Measurements from ENCODE around the gene SDC1.

SDC1 gene

DNA sequence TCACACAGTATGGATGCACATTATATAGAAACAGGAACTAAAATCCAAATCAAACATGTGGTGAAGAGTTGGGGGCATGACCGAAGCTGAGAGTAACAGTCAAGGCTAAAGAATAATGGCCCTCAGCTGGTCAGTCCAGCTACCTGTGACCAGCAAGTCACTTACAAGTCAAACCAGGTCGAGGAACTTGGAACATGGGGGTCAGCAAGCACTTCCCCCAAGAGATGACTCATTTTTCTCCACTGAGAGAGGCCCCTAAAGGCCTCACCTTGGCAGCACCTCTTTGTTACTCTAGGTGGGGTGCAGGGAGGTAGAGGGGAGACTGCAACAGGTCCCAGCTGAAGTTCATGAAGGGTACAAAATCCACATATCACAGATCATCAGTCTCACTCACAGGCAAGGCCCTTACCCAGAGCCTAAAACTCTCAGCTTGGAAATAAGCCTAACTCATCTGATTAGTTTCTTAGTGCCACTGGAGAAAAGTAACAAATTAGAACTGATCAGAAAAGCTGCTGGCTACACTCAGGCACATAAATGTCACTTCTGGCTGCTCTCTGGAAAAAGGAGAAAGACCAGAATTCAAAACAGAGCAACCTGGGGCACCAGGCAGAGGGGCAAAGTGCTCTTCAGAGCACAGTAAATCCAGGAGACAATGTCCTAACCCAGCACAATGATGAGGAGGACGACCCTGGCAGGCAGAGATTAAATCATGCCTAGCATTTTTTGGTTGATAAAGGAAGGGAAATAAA is 4.0 kb downstream of the SDC1 start:
- Histone ChIP-seq H3K27ac (ENCODE audit: low read depth, low read length) (no peak overlapping the region), H3K4me3 (ENCODE audit: low read depth, low read length) (no peak overlapping the region), H3K9me3 (ENCODE audit: control insufficient read depth, insufficient read depth, low read length) (no peaks in the 10 kb centered on the region), H3K27me3 (ENCODE audit: control insufficient read depth, insufficient read depth, low read length) (peaks cover 3% of the 10 kb centered on the region; the same call in 1 of the 2 replicates), H3K4me1 (ENCODE audit: control insufficient read depth, insufficient read depth, low read length) (peaks cover 25% of the 10 kb centered on the region), H3K9ac (ENCODE audit: low read depth, low read length) (no peak overlapping the region), H3K36me3 (ENCODE audit: control insufficient read depth, insufficient read depth, low read length) (peaks cover 7% of the 10 kb centered on the region; the same call in 1 of the 2 replicates)

GRCh38 chr2:20219763-20220380 is 5.1 kb downstream of the SDC1 start:
- H3K9ac ChIP-seq (ENCODE audit: low read depth, low read length), result no peak overlapping the region
- H3K4me3 ChIP-seq (ENCODE audit: low read depth, low read length), result no peak overlapping the region
- H3K9me3 ChIP-seq (ENCODE audit: control insufficient read depth, insufficient read depth, low read length), result no peaks in the 10 kb centered on the region
- H3K4me1 ChIP-seq (ENCODE audit: control insufficient read depth, insufficient read depth, low read length), result peaks cover 25% of the 10 kb centered on the region
- H3K36me3 ChIP-seq (ENCODE audit: control insufficient read depth, insufficient read depth, low read length), result peaks cover 7% of the 10 kb centered on the region; the same call in 1 of the 2 replicates
- no peak overlapping the region for H3K27ac ChIP-seq (ENCODE audit: low read depth, low read length)
- H3K27me3 ChIP-seq (ENCODE audit: control insufficient read depth, insufficient read depth, low read length), result peaks cover 3% of the 10 kb centered on the region; the same call in 1 of the 2 replicates

DNA sequence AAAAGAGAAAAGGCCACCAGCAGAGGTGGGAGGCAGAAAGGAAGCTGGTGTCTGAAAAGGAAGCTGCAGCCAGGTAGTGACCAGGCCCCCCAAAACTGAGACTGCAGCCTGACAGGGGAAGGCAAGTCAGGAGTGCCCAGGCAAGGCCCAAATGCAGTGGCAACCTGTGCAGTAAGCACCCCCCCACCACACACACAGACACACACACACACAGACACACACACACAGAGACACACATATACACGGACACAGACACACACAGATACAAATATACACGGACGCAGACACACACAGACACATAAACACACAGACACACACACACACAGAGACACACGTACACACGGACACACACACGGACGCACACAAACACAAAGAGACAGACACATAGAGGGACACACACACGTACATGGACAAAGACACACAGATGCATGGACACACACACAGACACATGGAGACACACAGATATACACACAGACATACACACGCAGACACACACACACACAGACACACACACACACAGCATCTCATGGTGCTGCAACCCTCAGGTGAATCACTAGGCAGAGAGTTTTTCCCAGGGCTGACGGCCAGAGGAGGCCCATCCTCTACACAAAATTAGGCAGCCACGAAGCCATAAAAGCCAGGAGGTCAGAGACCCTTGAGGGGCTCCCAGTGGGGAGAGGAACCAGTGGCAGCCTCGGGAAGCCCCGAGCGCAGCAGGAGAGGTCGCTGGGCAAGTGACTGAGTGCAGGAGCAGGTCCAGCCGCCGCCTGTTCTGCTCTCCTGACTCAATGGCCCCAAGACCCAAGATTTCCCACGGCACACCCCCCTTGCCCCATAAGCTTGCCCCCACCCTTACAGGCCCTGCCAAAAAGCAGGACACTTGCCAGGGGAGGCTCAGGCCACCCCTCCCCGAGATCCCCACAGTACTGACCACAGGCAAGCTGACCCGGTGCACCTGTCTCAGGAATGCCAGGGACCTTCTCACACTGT is 6.3 kb downstream of the SDC1 start:
- Histone ChIP-seq H3K27me3 (ENCODE audit: control insufficient read depth, insufficient read depth, low read length) (peaks cover 3% of the 10 kb centered on the region; the same call in 1 of the 2 replicates), H3K27ac (ENCODE audit: low read depth, low read length) (no peak overlapping the region), H3K4me1 (ENCODE audit: control insufficient read depth, insufficient read depth, low read length) (peaks cover 32% of the 10 kb centered on the region)

GRCh38 chr2:20217041-20217970 is 7.6 kb downstream of the SDC1 start:
- Histone ChIP-seq H3K27ac (ENCODE audit: low read depth, low read length) (no peak overlapping the region), H3K9me3 (ENCODE audit: control insufficient read depth, insufficient read depth, low read length) (no peaks in the 10 kb centered on the region), H3K36me3 (ENCODE audit: control insufficient read depth, insufficient read depth, low read length) (peaks cover 7% of the 10 kb centered on the region; the same call in 1 of the 2 replicates), H3K4me3 (ENCODE audit: low read depth, low read length) (no peak overlapping the region), H3K27me3 (ENCODE audit: control insufficient read depth, insufficient read depth, low read length) (no peaks in the 10 kb centered on the region), H3K4me1 (ENCODE audit: control insufficient read depth, insufficient read depth, low read length) (peaks cover 33% of the 10 kb centered on the region), H3K9ac (ENCODE audit: low read depth, low read length) (no peak overlapping the region)

More for the DNA sequence above, 6.3 kb downstream of the SDC1 start:
- no peak overlapping the region for H3K4me3 ChIP-seq (ENCODE audit: low read depth, low read length)
- H3K36me3 ChIP-seq (ENCODE audit: control insufficient read depth, insufficient read depth, low read length), result peaks cover 7% of the 10 kb centered on the region; the same call in 1 of the 2 replicates
- no peaks in the 10 kb centered on the region for H3K9me3 ChIP-seq (ENCODE audit: control insufficient read depth, insufficient read depth, low read length)
- no peak overlapping the region for H3K9ac ChIP-seq (ENCODE audit: low read depth, low read length)

DNA sequence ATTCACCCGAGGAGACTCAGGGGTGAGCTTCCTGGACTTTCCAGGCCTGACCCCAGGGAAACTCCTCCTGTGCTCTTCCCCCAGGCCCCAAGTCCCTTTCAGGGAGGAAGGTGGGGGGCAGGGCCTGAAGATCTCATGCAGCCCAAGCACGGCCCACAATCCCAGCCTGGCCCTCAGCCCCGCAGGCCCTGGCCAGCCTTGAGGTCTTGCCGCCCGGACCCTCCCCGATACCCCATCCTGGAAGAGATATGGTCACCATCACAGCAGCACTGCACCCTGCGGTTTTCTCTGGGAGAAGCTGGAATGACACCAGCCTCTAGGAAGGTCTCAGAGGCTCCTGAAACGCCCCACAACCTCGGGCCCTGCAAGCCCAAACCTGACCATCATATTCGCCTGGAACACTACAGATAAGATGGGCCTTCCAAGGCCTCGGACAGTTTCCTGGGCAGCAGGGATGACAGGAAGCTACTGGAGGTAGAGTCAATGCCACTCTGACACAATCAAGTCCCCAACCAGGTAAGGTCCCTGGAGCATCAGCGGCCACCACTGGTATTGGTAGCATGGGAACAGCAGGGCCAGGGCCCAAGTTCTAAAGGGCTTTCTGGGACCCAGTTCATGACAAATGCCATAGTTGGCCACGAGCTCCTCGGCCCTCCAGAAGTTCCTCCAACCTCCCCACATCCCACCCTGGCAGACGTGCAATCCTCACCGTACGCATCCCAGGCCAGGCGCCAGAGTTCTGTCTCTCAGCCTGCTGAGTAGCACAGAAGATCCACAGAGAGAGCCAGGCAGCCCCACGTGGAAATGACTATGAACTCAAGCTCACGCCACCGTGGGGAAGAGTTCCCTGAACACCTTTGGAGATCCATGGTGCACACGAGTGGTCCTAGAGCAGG is 8.6 kb downstream of the SDC1 start:
- no peak overlapping the region for H3K9ac ChIP-seq (ENCODE audit: low read depth, low read length)
- H3K4me3 ChIP-seq (ENCODE audit: low read depth, low read length), result no peak overlapping the region
- peaks cover 24% of the 10 kb centered on the region for H3K4me1 ChIP-seq (ENCODE audit: control insufficient read depth, insufficient read depth, low read length)
- no peaks in the 10 kb centered on the region for H3K27me3 ChIP-seq (ENCODE audit: control insufficient read depth, insufficient read depth, low read length)
- H3K27ac ChIP-seq (ENCODE audit: low read depth, low read length), result no peak overlapping the region
- no peaks in the 10 kb centered on the region for H3K9me3 ChIP-seq (ENCODE audit: control insufficient read depth, insufficient read depth, low read length)
- H3K36me3 ChIP-seq (ENCODE audit: control insufficient read depth, insufficient read depth, low read length), result peaks cover 7% of the 10 kb centered on the region; the same call in 1 of the 2 replicates

DNA sequence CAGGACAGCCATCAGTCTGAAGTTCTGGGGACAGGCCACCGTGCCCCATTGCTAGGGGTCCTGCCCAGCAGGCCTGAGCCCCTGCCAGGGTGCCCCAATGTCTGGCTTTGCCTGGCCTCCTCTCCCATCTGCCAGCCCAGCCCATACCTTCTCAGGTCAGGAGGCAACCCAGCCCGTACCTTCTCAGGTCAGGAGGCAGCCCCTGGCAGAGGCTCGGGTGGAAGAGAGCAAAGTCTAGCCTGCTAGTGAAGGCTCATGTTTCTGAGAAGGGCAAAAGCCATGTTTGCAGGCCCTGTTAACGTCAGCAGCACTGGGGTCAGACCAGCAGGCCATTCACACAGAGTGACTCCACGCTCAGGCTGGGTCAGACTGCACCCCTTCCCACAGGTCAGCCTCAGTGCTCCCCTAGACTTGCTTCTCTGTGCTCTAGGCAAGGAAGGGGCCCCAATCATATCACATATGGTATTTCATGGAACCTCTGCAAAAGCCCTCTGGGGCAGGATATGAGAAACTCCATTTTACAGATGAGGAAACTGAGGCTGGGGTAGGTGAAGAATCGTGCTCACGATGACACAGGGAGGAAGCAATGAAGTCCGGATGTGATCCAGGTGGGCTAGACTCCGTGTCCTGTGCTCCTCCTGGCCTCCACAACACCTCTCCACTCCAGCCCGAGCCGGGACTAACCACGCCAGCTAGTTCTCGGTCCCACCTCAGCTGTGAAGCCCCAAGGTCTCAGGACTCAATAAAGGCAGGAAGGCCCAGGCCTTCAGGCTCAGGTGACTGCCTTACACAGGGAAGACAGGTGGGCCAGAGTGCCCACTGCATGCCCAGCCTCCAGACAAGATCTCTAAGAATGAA is 9.5 kb downstream of the SDC1 start:
- Histone ChIP-seq H3K27me3 (ENCODE audit: control insufficient read depth, insufficient read depth, low read length) (no peaks in the 10 kb centered on the region), H3K9ac (ENCODE audit: low read depth, low read length) (no peak overlapping the region), H3K27ac (ENCODE audit: low read depth, low read length) (no peak overlapping the region), H3K4me3 (ENCODE audit: low read depth, low read length) (no peak overlapping the region), H3K36me3 (ENCODE audit: control insufficient read depth, insufficient read depth, low read length) (peaks cover 4% of the 10 kb centered on the region; the same call in 1 of the 2 replicates), H3K9me3 (ENCODE audit: control insufficient read depth, insufficient read depth, low read length) (no peaks in the 10 kb centered on the region), H3K4me1 (ENCODE audit: control insufficient read depth, insufficient read depth, low read length) (peaks cover 17% of the 10 kb centered on the region)

- Histone ChIP-seq H3K4me3 (ENCODE audit: low read depth, low read length) (no peak overlapping the region), H3K27me3 (ENCODE audit: control insufficient read depth, insufficient read depth, low read length) (no peaks in the 10 kb centered on the region), H3K36me3 (ENCODE audit: control insufficient read depth, insufficient read depth, low read length) (peaks cover 4% of the 10 kb centered on the region; the same call in 1 of the 2 replicates), H3K27ac (ENCODE audit: low read depth, low read length) (no peak overlapping the region), H3K9ac (ENCODE audit: low read depth, low read length) (no peak overlapping the region), H3K4me1 (ENCODE audit: control insufficient read depth, insufficient read depth, low read length) (peaks cover 17% of the 10 kb centered on the region), H3K9me3 (ENCODE audit: control insufficient read depth, insufficient read depth, low read length) (no peaks in the 10 kb centered on the region)
Measured at GRCh38 chr2:20214566-20215182, 10.3 kb downstream of the SDC1 start.

GRCh38 chr2:20213651-20214565 is 11.0 kb downstream of the SDC1 start:
- Histone ChIP-seq H3K36me3 (ENCODE audit: control insufficient read depth, insufficient read depth, low read length) (no peaks in the 10 kb centered on the region; the same call in 1 of the 2 replicates), H3K9me3 (ENCODE audit: control insufficient read depth, insufficient read depth, low read length) (no peaks in the 10 kb centered on the region), H3K9ac (ENCODE audit: low read depth, low read length) (0 out of 2 replicates have a peak overlapping the region, but pooled peaks have one; percentile 10), H3K27me3 (ENCODE audit: control insufficient read depth, insufficient read depth, low read length) (no peaks in the 10 kb centered on the region), H3K4me1 (ENCODE audit: control insufficient read depth, insufficient read depth, low read length) (peaks cover 17% of the 10 kb centered on the region), H3K27ac (ENCODE audit: low read depth, low read length) (peak overlapping the region; percentile 15), H3K4me3 (ENCODE audit: low read depth, low read length) (no peak overlapping the region)
